HG03025 (cell line): ENCODE data around the gene LRRC63.
"Not testable (repeated sequence)": the region's sequence is repeated elsewhere in the genome, so short reads cannot be mapped to it uniquely, and the experiment has no call there.

Experiments used
- ATAC-seq: cut with Tn5 transposase; IDR thresholded peaks from one replicate; pipeline ENCODE4 v1.9.1; 2021; ENCODE audit warnings: mild to moderate bottlenecking, moderate library complexity; ENCODE audit not compliant: unreplicated experiment, low FRiP score

LRRC63 gene

GRCh38 chr13:46179969-46180763 is 31.6 kb upstream of the LRRC63 start:
- no peak for ATAC-seq

- ATAC-seq, result no peak
These were observed 30.3 kb upstream of the LRRC63 start for GRCh38 chr13:46181377-46181839.

DNA sequence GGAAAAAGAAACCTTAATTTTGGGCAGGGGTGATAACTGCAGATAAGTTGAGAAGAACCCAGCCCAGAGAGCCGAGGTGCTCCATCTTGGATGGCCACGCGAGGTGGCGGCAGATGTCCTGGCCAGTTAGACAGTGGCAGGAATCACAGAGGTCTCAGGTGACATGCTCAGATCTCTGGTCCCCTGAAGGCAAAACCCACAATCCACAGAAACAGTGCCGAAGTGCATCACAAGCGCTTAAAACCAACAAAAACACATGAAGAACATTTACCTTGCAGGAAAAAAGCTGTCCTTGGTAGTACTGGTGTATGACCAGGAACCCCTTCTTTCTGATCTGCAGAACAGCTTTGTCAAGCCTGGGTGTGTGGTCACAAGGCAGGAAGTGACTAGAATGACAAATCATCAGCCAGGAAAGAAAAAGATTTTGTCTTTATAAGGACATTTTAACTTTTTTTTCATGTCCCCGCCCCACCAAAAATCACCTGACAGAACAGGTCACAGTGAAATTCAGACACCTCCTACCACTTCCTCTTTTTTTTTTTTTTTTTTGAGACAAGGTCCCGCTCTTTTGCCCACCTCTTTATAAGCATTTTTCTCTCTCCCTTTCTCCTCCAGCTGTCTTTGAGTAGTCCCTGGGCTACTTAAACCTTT is 29.8 kb upstream of the LRRC63 start, which contains the start of gene LCP1:
Gene LCP1 (minus strand): TSS at position 338 of the 651 bp plus-strand sequence. CDS start 22,515 bp downstream, outside the sequence.
- ATAC-seq, result peak; percentile 53

DNA sequence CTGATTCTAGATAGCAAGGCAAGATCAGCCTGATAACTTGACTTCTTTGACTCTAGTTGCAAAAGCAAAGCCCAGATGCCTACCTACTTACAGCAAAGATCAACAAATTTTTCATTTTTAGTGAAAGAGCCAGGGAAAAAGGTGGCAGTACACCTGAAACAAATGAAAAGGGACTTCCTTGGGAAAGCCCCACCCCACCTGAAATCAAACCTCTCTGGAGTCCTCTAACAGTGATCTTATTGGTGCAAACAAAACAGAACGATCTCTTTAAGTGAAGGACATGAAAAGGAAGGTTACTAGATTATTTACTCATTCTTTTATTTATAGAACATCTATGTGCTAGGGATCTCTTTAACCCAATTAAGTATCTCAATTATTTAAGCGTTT is 29.2 kb upstream of the LRRC63 start:
- no peak for ATAC-seq

- no peak for ATAC-seq
These were observed 28.4 kb upstream of the LRRC63 start for GRCh38 chr13:46183018-46183946.

GRCh38 chr13:46184277-46184699 is 27.4 kb upstream of the LRRC63 start:
- peak; percentile 43 for ATAC-seq

DNA sequence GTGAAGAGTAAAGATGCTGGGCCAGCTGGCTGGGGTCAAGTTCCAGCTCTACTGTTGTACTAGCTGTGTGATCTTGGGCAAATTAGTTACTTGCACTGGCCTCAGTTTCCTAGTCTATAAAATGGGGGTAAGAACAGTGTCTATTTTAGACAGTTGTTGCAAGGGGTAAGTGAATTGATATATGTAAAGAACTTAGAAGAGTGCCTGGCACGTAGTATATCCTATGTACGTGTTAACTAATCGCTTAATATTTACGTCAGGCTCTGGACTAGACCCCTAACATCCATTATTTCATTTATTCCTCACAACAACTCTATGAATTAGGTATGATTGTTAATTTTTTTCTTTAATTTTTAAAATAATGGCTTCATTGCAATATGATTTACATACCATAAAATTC is 26.1 kb upstream of the LRRC63 start:
- no peak for ATAC-seq

- no peak for ATAC-seq
These were observed 19.3 kb upstream of the LRRC63 start for GRCh38 chr13:46192412-46192811.

DNA sequence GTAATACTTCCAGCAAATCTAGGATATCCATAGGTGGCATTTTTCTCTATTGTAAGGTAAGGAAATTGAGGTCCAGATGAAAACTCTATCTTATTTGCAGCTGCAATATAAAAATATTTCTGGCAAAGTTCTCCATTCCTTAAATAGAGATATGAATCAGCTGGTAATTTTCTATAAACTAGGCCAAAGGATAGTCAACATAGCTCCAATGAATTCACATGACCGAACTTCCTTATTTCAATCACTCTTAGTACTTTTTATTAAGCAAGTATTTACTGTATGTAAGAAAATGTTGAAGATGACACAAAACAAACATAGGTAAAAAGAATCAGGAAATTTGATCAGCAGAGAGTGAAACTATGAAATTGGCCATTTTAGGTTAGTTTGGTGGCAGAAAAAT is 16.7 kb upstream of the LRRC63 start:
- ATAC-seq, result no peak

- no peak for ATAC-seq
These were observed 14.3 kb upstream of the LRRC63 start for GRCh38 chr13:46197299-46198048.

DNA sequence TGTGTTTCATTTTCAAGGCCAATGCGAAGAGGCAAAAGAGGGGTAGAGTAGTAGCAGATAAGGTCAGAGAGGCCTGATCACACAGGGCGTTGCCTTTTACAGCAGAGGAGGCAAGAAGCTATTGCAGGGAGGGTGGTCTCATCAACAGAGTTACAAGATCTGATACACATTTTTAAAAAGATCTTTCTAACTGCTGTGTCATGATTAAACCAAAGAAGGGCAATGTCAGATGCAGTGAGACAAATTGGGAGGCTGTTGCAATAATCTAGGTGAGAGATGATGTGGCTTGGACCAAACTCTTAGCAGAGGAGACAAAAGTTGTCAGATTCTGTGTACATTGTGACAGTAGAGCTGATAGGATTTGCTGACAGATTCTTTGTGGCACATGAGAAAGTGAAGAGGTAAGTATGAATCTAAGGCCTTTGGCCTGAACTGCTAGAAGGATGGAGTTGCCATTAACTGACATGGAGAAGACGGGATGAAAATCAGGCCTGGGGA is 13.0 kb upstream of the LRRC63 start:
- ATAC-seq, result no peak

DNA sequence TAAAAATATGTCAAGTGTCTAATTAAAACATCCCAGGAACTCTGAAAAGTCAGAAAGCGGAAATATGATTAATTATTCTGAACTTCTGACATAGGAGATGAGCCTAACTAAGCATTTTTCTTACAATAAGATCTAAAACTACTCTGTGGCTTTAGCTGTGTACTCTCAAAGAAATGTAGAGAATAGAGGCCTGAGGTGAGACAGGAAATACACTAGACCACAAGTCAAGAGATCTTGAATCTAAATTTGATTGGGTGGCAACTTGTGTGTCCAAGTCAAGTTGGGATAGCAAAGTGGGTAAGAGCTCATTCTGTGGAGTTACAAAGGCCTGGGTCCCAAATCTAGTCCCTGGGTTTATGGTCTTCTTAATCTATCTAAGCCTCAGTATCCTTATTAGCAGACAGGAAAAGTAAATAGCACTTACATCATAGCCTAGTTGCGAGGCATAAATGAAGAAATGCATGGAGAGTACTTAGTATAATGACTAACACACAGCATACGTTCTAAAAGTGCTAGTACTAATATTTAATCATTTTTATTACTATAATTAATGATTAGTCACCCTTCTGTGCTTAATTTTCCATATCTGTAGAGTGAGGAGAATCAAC is 9.4 kb upstream of the LRRC63 start:
- ATAC-seq, result no peak

DNA sequence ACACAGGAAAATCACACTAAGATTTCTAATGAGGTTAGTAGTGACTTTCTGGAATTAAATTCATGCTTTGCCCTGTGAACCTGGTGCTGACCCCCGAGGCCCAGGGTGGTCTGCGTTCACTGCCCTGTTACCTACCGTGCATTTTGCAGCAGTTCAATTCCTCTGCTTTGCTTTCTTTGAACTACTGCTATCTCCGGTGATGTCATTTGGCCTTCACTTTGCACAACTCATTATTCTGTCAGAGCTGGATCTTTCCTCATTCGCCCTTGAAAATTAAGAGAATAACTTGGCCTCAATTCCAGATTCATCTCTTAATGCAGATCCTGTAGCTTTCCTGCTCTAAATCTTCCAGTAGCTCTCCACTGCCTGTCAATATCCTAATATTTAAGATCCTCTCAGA is 8.8 kb upstream of the LRRC63 start:
- ATAC-seq, result no peak

DNA sequence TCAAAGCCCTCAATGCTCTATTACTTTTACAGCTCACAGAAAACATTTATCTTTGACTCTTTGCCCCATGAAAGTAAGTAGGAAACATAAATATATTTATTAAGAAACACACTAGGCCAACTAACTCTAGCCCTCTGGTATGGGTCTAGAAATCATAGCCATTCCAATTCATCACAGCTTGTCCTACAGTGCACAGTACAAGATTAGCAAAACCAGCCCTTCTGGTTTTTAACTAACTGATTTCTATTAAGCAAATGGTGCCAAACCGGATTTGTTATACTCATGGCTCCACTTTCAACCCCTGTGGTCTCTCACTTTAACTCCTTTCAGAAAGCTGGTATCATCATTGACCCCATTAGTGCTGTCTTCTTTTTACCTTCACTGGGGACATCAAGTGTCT is 5.6 kb upstream of the LRRC63 start:
- ATAC-seq, result no peak

DNA sequence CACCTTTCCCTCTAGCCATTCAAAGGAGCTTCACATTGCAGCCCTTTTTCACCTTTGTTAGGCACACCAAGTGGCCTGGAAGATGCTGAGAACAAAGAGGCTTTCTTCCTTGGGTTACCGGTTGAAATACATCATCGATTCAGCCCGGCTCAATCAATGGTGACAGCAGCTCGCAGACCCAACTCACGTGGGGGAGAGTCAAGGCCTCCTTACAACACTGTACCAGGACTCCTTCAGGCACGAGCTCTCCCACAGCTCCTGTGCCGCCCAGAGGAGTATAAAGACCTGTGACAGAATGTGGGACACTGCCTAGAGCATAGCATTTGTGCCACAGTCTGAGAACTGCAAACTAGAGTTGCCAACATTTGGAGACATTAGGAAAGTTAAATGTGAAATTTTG is 3.9 kb upstream of the LRRC63 start:
- ATAC-seq, result no peak

GRCh38 chr13:46210362-46211083 is 1.2 kb upstream of the LRRC63 start:
- ATAC-seq, result no peak

- peak; percentile 17 for ATAC-seq
These were observed 629 bp upstream of the LRRC63 start for GRCh38 chr13:46211116-46211482.

- no peak for ATAC-seq
These were observed 1.5 kb downstream of the LRRC63 start for GRCh38 chr13:46213242-46213641.

DNA sequence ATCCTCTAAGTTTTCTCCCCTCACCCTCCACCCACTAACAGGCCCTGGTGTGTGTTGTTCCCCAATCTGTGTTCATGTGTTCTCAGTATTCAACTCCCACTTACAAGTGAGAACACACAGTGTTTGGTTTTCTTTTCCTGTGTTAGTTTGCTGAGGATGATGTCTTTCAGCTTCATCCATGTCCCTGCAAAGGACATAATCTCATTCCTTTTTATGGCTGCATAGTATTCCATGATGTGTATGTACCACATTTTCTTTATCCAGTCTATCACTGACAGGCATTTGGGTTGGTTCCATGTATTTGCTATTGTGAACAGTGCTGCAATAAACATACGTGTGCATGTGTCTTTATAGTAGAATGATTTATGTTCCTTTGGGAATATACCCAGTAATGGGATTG is 3.0 kb downstream of the LRRC63 start:
- not testable (repeated sequence) for ATAC-seq
